T-cell (primary cell): ENCODE results near the gene CRTC1. TPM values are rescaled to one million over a fixed set of nuclear protein-coding genes. Genes with fewer than 3 reads are reported as not detected.

Source experiments
- ATAC-seq, 4 experiments: fragments of 200-7000 bp in 3 of 4; fragments of 150-1000 bp in 1 of 4; cut with Tn5 transposase; replicated peaks in 1 of 4; 1 replicate in 3 of 4; 2 replicates in 1 of 4; pipeline ENCODE4 v1.10.0; 2021; ENCODE audit warnings: moderate library complexity in 3 of 4, mild to moderate bottlenecking in 2 of 4, moderate number of reproducible peaks in 1 of 4
- CTCF ChIA-PET, 2 donors: fragments of 300-600 bp; sonication (Branson Sonifier 250); formaldehyde crosslinking; loops; one replicate each; lab custom pipeline; 2022; ENCODE audit warnings: antibody characterized with exemption in 2 of 2; lab: Charles Lee
- POLR2A ChIA-PET, 2 donors: fragments of 300-600 bp; sonication (Branson Sonifier 250); formaldehyde crosslinking; loops; one replicate each; lab custom pipeline; 2022; ENCODE audit warnings: antibody characterized with exemption in 2 of 2; lab: Charles Lee
- DNase-seq, 35 experiments: peaks; one replicate each; pipeline versions ENCODE4 v3.0.0 to v3.0.0-alpha.2; 2013 to 2023
- H3K27ac ChIP-seq: one replicate; pipeline ENCODE4 v1.5.1; 2013; ENCODE audit warnings: low read length
- H3K27me3 ChIP-seq, 2 experiments: replicated peaks in 1 of 2; 1 replicate in 1 of 2; 2 replicates in 1 of 2; pipeline versions ENCODE4 v1.6.1 to v1.7.0; 2013; ENCODE audit warnings: low read length in 1 of 2, mixed read lengths in 1 of 2; ENCODE audit not compliant: control insufficient read depth in 2 of 2, insufficient read depth in 2 of 2; ENCODE audit errors: extremely low read depth in 1 of 2
- H3K36me3 ChIP-seq, 2 donors: 1 replicate in 1 of 2; 2 replicates in 1 of 2; pipeline versions ENCODE4 v1.6.1 to v1.7.0; 2013; ENCODE audit warnings: low read length in 1 of 2; ENCODE audit not compliant: control insufficient read depth in 2 of 2, insufficient read depth in 1 of 2; ENCODE audit errors: extremely low read depth in 1 of 2
- H3K4me1 ChIP-seq, 2 experiments: 1 replicate in 1 of 2; 2 replicates in 1 of 2; pipeline versions ENCODE4 v1.6.1 to v1.7.0; 2013; ENCODE audit warnings: low read length in 2 of 2, mixed read lengths in 1 of 2; ENCODE audit not compliant: insufficient read depth in 2 of 2, control insufficient read depth in 1 of 2; ENCODE audit errors: extremely low read depth in 1 of 2
- H3K4me3 ChIP-seq, 2 donors: 1 replicate in 1 of 2; 2 replicates in 1 of 2; pipeline versions ENCODE4 v1.5.1 to v1.7.0; 2013; ENCODE audit warnings: mild to moderate bottlenecking in 2 of 2, low read length in 1 of 2, moderate library complexity in 1 of 2; ENCODE audit not compliant: control insufficient read depth in 1 of 2; ENCODE audit errors: extremely low read depth in 1 of 2
- H3K9me3 ChIP-seq: 2 replicates; pipeline ENCODE4 v1.7.0; 2013
- H3K27ac Mint-ChIP-seq, 2 donors: one replicate each; pipeline ENCODE4 v1.8.0; 2020 to 2021; ENCODE audit warnings: mild to moderate bottlenecking in 2 of 2, mixed read lengths in 2 of 2
- H3K27me3 Mint-ChIP-seq, 2 donors: one replicate each; pipeline ENCODE4 v1.8.0; 2021 to 2022; ENCODE audit warnings: mixed read lengths in 2 of 2
- H3K36me3 Mint-ChIP-seq: one replicate; pipeline ENCODE4 v1.8.0; 2021; ENCODE audit warnings: mixed read lengths
- H3K4me1 Mint-ChIP-seq, 3 donors: one replicate each; pipeline ENCODE4 v1.8.0; 2020 to 2022; ENCODE audit warnings: mixed read lengths in 3 of 3, mild to moderate bottlenecking in 1 of 3
- H3K4me3 Mint-ChIP-seq, 3 donors: one replicate each; pipeline ENCODE4 v1.8.0; 2020 to 2022; ENCODE audit warnings: mild to moderate bottlenecking in 3 of 3, mixed read lengths in 3 of 3, moderate library complexity in 3 of 3
- H3K9me3 Mint-ChIP-seq, 3 donors: one replicate each; pipeline ENCODE4 v1.8.0; 2020 to 2022; ENCODE audit warnings: mixed read lengths in 3 of 3
- WGBS: methylation state at CpG from one replicate; pipeline ENCODE4 v1.1.5; 2013; ENCODE audit warnings: missing lambda C conversion rate; ENCODE audit not compliant: insufficient coverage; 5-methylcytosine and 5-hydroxymethylcytosine counted together
- total RNA-seq, 35 experiments: library from RNA in 6 of 35; stranded (reverse) in 6 of 35; fragments of 120-200 nt in 1 of 35; gene quantifications; one replicate each; pipeline versions ENCODE4 v1.2.1 to v1.2.4 and lab custom pipeline; 2013 to 2026

The CRTC1 gene
- total RNA-seq, 5 donors from 2014 or later (not counting 1 experiment from before 2014, with no cell fraction given): 19.6 to 26.9 (median 25.0) TPM

GRCh38 chr19:18647371-18647767, 36.1 kb upstream of the CRTC1 start:
- Mint-ChIP-seq H3K4me3 (no peak overlapping the region), H3K27me3 (no peaks in the 10 kb centered on the region), H3K27ac (no peak overlapping the region), H3K9me3 (no peaks in the 10 kb centered on the region), H3K36me3 (peaks cover 5% of the 10 kb centered on the region), H3K4me1 (peaks cover 19 to 46% (median 29%) of the 10 kb centered on the region in 3 donors)
- Histone ChIP-seq H3K4me3 (no peak overlapping the region), H3K36me3 (peaks cover 0 to 6% of the 10 kb centered on the region in 2 donors), H3K9me3 (no peaks in the 10 kb centered on the region), H3K27me3 (peaks cover 0 to 2% of the 10 kb centered on the region in 2 experiments), H3K27ac (no peak overlapping the region), H3K4me1 (peaks cover 0 to 21% of the 10 kb centered on the region in 2 experiments)
- ATAC-seq (no peak), DNase-seq (no peak)
- 100% methylated on average over 1 of the region's 1 CpG for WGBS
- CTCF ChIA-PET: no interaction called here
- POLR2A ChIA-PET: no interaction called here

DNA sequence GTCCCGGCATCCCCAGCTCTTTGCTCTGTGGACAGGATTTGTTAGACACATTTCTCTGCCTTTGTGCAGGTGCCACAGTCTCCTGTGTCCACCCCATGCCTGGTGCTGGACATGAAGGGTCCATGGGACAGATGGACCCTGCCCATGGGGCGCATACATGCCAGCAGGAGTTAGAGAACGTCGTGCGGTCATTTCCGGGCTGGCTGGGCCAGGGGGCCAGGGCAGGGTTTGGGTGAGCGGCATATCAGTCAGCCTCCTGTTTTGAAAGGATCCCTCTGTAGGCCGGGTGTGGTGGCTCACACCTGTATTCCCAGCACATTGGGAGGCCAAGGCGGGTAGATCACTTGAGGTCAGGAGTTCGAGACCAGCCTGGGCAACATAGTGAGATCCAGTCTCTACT, 35.7 kb upstream of the CRTC1 start:
- Mint-ChIP-seq H3K36me3 (peaks cover 5% of the 10 kb centered on the region), H3K27ac (no peak overlapping the region), H3K27me3 (no peaks in the 10 kb centered on the region), H3K4me3 (no peak overlapping the region), H3K4me1 (peaks cover 19 to 46% (median 29%) of the 10 kb centered on the region in 3 donors), H3K9me3 (no peaks in the 10 kb centered on the region)
- no peak for ATAC-seq
- no peak for DNase-seq
- WGBS: 95% methylated on average over 10 of the region's 10 CpGs
- Histone ChIP-seq H3K9me3 (no peaks in the 10 kb centered on the region), H3K4me1 (peaks cover 0 to 21% of the 10 kb centered on the region in 2 experiments), H3K4me3 (no peak overlapping the region), H3K27me3 (peaks cover 0 to 2% of the 10 kb centered on the region in 2 experiments), H3K27ac (no peak overlapping the region), H3K36me3 (peaks cover 0 to 6% of the 10 kb centered on the region in 2 donors)
- CTCF ChIA-PET: no interaction called here
- POLR2A ChIA-PET: no interaction called here

- Histone ChIP-seq H3K9me3 (no peaks in the 10 kb centered on the region), H3K27ac (no peak overlapping the region), H3K4me1 (peaks cover 0 to 21% of the 10 kb centered on the region in 2 experiments), H3K36me3 (peaks cover 0 to 6% of the 10 kb centered on the region in 2 donors), H3K4me3 (peak overlapping the region in 1 of 2 donors; percentile 17), H3K27me3 (peaks cover 0 to 2% of the 10 kb centered on the region in 2 experiments)
- no peak overlapping the region for H3K27ac Mint-ChIP-seq
- H3K4me3 Mint-ChIP-seq: peak overlapping the region in 1 of 3 donors; percentile 61
- CTCF ChIA-PET: interaction anchor here in 1 of 2 donors (0.5 kb wide), 1 partner anchor 483 kb away, joined by 3 read pairs; no protein-coding TSS in a partner anchor
- ATAC-seq (no peak), DNase-seq (no peak)
- H3K4me1 Mint-ChIP-seq: peaks cover 18 to 46% (median 27%) of the 10 kb centered on the region in 3 donors
- H3K36me3 Mint-ChIP-seq: peaks cover 5% of the 10 kb centered on the region
- H3K27me3 Mint-ChIP-seq: no peaks in the 10 kb centered on the region
- POLR2A ChIA-PET: interaction anchor here in 1 of 2 donors (0.5 kb wide), 1 partner anchor 124 kb away, joined by 8 read pairs; no protein-coding TSS in a partner anchor
- WGBS: 89% methylated on average over 13 of the region's 13 CpGs
- H3K9me3 Mint-ChIP-seq: no peaks in the 10 kb centered on the region
Observed at GRCh38 chr19:18648973-18649315, 34.5 kb upstream of the CRTC1 start.

DNA sequence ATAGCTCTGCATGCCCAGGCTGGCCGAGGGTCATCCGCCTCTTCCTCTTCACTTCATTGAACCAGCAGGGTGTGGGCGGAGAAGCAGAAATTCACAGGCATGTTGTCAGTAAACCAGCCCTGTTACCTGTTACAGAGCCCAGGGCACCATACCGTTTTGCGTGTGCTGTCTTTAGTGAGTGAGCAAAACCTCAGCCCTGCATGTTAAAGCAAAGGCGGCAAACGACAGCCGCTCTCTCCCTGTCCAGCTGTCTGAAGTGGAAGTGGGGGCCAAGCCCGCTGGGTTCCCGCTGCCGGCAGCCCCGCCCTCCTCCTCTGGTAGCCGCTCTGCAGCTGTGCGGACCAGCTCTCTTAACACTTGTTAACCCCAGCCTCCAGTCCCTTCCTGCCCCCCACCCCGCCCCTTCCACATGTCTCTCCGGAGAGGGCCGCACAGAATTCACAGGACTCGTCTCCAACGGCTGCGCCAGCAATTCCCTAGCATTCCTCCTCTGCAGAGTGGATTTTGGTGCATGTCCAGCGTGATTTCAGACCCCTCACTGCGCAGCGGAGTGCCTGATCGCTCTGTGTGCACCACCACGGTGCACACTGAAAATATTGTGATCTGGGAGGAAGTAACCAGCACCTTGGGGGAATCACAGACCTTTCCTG, 34.0 kb upstream of the CRTC1 start:
- H3K4me3 Mint-ChIP-seq: peak overlapping the region in 1 of 3 donors; percentile 61
- CTCF ChIA-PET: no interaction called here
- H3K9me3 ChIP-seq: no peaks in the 10 kb centered on the region
- H3K4me1 Mint-ChIP-seq: peaks cover 14 to 45% (median 21%) of the 10 kb centered on the region in 3 donors
- H3K4me3 ChIP-seq: peak overlapping the region in 1 of 2 donors; percentile 17
- H3K27ac Mint-ChIP-seq: no peak overlapping the region
- H3K36me3 Mint-ChIP-seq: peaks cover 5% of the 10 kb centered on the region
- ATAC-seq (peak in 3 of 4 experiments; percentile 20 to 48 (median 23)), DNase-seq (peak in 1 of 35 experiments; percentile 22)
- POLR2A ChIA-PET: interaction anchor here in 1 of 2 donors (0.5 kb wide), 1 partner anchor 124 kb away, joined by 8 read pairs; no protein-coding TSS in a partner anchor
- H3K27me3 ChIP-seq: peaks cover 0 to 2% of the 10 kb centered on the region in 2 experiments
- no peaks in the 10 kb centered on the region for H3K9me3 Mint-ChIP-seq
- H3K4me1 ChIP-seq: peaks cover 0 to 18% of the 10 kb centered on the region in 2 experiments
- H3K27ac ChIP-seq: no peak overlapping the region
- peaks cover 0 to 6% of the 10 kb centered on the region in 2 donors for H3K36me3 ChIP-seq
- 69% methylated on average over 20 of the region's 25 CpGs for WGBS
- no peaks in the 10 kb centered on the region for H3K27me3 Mint-ChIP-seq

- ChIA-PET CTCF (no interaction called here), POLR2A (no interaction called here)
- 73% methylated on average over 16 of the region's 17 CpGs for WGBS
- Mint-ChIP-seq H3K4me1 (peaks cover 14 to 47% (median 20%) of the 10 kb centered on the region in 3 donors), H3K4me3 (peak overlapping the region in 1 of 3 donors; percentile 61), H3K36me3 (peaks cover 5% of the 10 kb centered on the region), H3K27ac (no peak overlapping the region), H3K9me3 (no peaks in the 10 kb centered on the region), H3K27me3 (no peaks in the 10 kb centered on the region)
- Histone ChIP-seq H3K36me3 (peaks cover 0 to 8% of the 10 kb centered on the region in 2 donors), H3K27me3 (peaks cover 0 to 2% of the 10 kb centered on the region in 2 experiments), H3K27ac (no peak overlapping the region), H3K4me1 (peaks cover 0 to 15% of the 10 kb centered on the region in 2 experiments), H3K4me3 (no peak overlapping the region), H3K9me3 (no peaks in the 10 kb centered on the region)
- no peak for DNase-seq
- ATAC-seq: no peak
Observed at GRCh38 chr19:18650021-18650390, 33.5 kb upstream of the CRTC1 start.

DNA sequence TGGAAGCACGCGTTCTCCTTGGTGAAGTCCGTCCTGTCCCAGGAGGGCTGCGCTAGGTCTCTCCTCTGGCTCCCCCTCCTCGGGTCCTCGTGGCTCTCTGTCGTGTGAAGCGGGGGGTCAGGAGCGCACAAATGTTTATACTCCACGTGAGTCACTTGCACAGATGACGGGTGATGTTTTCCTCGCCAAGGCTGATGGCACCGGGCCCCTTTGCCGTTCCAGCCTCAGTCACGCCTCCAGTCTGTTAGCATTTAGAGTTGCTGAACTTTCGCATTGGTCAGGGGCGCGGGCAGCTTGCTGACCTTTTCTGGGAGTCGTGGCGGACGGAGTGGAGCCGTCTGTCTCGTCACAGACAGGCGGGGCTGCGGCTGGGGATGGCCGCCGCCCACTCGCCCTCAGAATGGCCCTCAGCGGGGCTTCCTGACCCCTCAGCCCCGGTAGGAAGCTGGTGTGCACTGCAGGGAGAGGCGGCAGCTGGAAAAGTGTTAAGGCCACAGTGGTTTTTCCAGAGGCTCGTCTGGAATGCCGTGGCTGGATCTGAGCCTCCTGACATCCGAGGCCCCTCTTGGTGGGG, 32.9 kb upstream of the CRTC1 start:
- Mint-ChIP-seq H3K9me3 (no peaks in the 10 kb centered on the region), H3K27me3 (no peaks in the 10 kb centered on the region), H3K36me3 (peaks cover 5% of the 10 kb centered on the region), H3K27ac (no peak overlapping the region), H3K4me1 (peaks cover 14 to 47% (median 22%) of the 10 kb centered on the region in 3 donors), H3K4me3 (no peak overlapping the region)
- peaks cover 0 to 18% of the 10 kb centered on the region in 2 experiments for H3K4me1 ChIP-seq
- ATAC-seq (no peak), DNase-seq (no peak)
- 92% methylated on average over 34 of the region's 34 CpGs for WGBS
- peaks cover 0 to 8% of the 10 kb centered on the region in 2 donors for H3K36me3 ChIP-seq
- no peak overlapping the region for H3K4me3 ChIP-seq
- no peaks in the 10 kb centered on the region for H3K9me3 ChIP-seq
- no peak overlapping the region for H3K27ac ChIP-seq
- POLR2A ChIA-PET: no interaction called here
- CTCF ChIA-PET: no interaction called here
- peaks cover 0 to 2% of the 10 kb centered on the region in 2 experiments for H3K27me3 ChIP-seq
